ENCODE measurements around the gene PPARG. TPM values are rescaled to one million over a fixed set of nuclear protein-coding genes. Genes with fewer than 3 reads are reported as not detected.

Gene PPARG
- total and polyA plus RNA-seq, 2 of the 8 experiments (the other 6 are each of a cell fraction or from before 2014, with no cell fraction given), result 0.06 TPM; not detected in 1

DNA sequence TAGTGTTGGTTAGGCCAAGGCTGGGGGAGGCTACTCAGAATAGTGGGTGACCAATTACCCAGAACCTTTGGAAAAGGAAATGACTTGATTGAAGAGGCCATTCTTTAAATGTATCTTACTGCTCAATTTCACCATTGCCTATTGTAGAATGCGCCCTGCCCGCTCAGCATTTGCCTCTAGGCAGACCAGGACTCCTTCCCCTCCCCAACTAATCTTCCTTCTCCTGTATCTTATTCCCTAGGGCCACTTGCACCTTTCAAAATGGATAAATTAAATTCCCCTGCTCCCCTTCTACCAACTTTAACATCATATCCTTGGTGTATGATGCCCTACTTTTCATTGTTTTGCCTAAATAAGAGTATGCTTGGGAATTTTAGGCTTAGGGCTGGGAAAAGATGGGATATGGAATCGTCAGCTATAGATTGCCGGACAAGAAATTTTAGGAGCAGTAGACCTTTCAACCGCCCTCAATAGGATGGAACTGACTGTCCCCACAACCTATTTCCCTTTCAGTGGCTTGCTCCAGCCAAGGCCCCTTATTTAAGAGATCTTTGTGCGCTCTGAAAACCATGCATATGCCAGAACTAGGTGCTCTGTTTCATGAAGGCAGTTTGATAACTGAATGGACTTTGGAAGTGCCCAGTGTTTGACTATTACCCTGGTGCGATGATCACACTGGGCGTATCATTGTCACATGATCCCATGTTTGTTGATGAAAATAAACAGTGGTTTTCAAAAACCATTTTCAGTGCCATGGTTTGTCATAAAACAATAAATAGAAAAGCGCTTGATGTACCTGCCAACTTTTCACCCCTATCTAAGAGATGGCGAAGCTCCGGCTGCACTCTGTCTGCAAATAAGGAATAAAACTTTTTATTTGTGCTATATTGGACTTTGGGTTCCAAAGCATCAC is 121.1 kb downstream of the PPARG start:
- TF ChIP-seq GTF2F1 (IDR thresholded peaks at IDR 0.05; ENCODE audit: borderline replicate concordance, low read depth, low read length) (no peak), PHF8 (conservative IDR thresholded peaks at IDR 0.05; ENCODE audit: low read depth, low read length) (no peak), RXRA (IDR thresholded peaks at IDR 0.05; ENCODE audit: insufficient read depth, low read depth, low read length) (no peak), POU5F1 (IDR thresholded peaks at IDR 0.05; ENCODE audit: low read depth, low read length) (no peak), YY1 (IDR thresholded peaks at IDR 0.05; ENCODE audit: low read depth, low read length) (no peak), EZH2 (IDR thresholded peaks at IDR 0.05; ENCODE audit: low read depth, low read length, severe bottlenecking) (no peak), CBX8 (IDR thresholded peaks at IDR 0.05; ENCODE audit: borderline replicate concordance, low read depth, low read length) (no peak), KDM1A (IDR thresholded peaks at IDR 0.05; ENCODE audit: borderline replicate concordance, low read length) (no peak)
- H3K9ac ChIP-seq (replicated peaks in 1 of 4; ENCODE audit: extremely low read depth in 1 of 4, low read depth in 3 of 4, low read length in 3 of 4), result no peak overlapping the region
- H2BK15ac ChIP-seq (ENCODE audit: low read length), result no peak overlapping the region
- H2BK12ac ChIP-seq (ENCODE audit: low read depth, low read length), result no peak overlapping the region
- H3K18ac ChIP-seq (ENCODE audit: extremely low read depth, low read length), result no peak overlapping the region
- H3K79me1 ChIP-seq (ENCODE audit: low read depth, low read length), result no peaks in the 10 kb centered on the region
- ChIA-PET CTCF (ENCODE audit: partially characterized antibody) (no interaction called here), POLR2A (ENCODE audit: partially characterized antibody) (no interaction called here)
- H2BK5ac ChIP-seq (ENCODE audit: low read depth, low read length), result no peak overlapping the region
- no peak overlapping the region for H3K27ac ChIP-seq (ENCODE audit: low read depth, low read length)
- no peak overlapping the region for H3K14ac ChIP-seq (ENCODE audit: insufficient read length)
- H4K8ac ChIP-seq (ENCODE audit: extremely low read depth, insufficient read depth, low read length), result no peak overlapping the region
- H3K23me2 ChIP-seq (ENCODE audit: low read depth, low read length), result no peaks in the 10 kb centered on the region
- H3K23ac ChIP-seq (ENCODE audit: insufficient read length), result no peak overlapping the region
- no peak overlapping the region for H3K4me2 ChIP-seq (ENCODE audit: insufficient read depth in 1 of 2, low read depth in 2 of 2, low read length in 2 of 2)
- no peak overlapping the region for H3K56ac ChIP-seq (replicated peaks; ENCODE audit: insufficient read length, low read depth, low read length)
- no peaks in the 10 kb centered on the region for H3K4me1 ChIP-seq (replicated peaks in 1 of 4; ENCODE audit: control insufficient read depth in 3 of 4, insufficient read depth in 4 of 4, low read length in 3 of 4)
- DNase-seq (ENCODE audit: low read depth in 1 of 2, low spot score in 2 of 2) (no peak), FAIRE-seq (no peak)
- no peak overlapping the region for H2BK20ac ChIP-seq (ENCODE audit: low read length)
- H3K4ac ChIP-seq (replicated peaks; ENCODE audit: insufficient read length, low read depth, low read length), result no peak overlapping the region
- H4K20me1 ChIP-seq (replicated peaks in 1 of 2; ENCODE audit: control insufficient read depth in 1 of 2, insufficient read depth in 2 of 2, low read length in 2 of 2), result no peaks in the 10 kb centered on the region
- no peaks in the 10 kb centered on the region for H3K36me3 ChIP-seq (ENCODE audit: control insufficient read depth in 2 of 4, insufficient read depth in 4 of 4, low read length in 3 of 4)
- no peak overlapping the region for H2AFZ ChIP-seq (ENCODE audit: low read length)
- H3K27me3 ChIP-seq (replicated peaks in 1 of 4; ENCODE audit: control insufficient read depth in 3 of 4, extremely low read depth in 1 of 4, insufficient read depth in 3 of 4, low read length in 3 of 4), result no peaks in the 10 kb centered on the region
- H4K5ac ChIP-seq (ENCODE audit: insufficient read length, low read depth, low read length), result no peak overlapping the region
- no peaks in the 10 kb centered on the region for H3K79me2 ChIP-seq (ENCODE audit: control insufficient read depth in 1 of 2, insufficient read depth in 2 of 2, low read length in 2 of 2)
- H3K9me3 ChIP-seq (ENCODE audit: insufficient read depth in 2 of 2, low read depth in 1 of 2, low read length in 1 of 2), result no peaks in the 10 kb centered on the region
- no peak overlapping the region for H3K4me3 ChIP-seq (ENCODE audit: extremely low read depth in 1 of 4, insufficient read depth in 2 of 4, low read depth in 3 of 4, low read length in 4 of 4)
- no peak overlapping the region for H4K91ac ChIP-seq (replicated peaks; ENCODE audit: insufficient read length, low read length)
- H2BK120ac ChIP-seq (replicated peaks; ENCODE audit: low read depth, low read length), result no peak overlapping the region
- no peak overlapping the region for H2AK5ac ChIP-seq (ENCODE audit: low read depth, low read length)
- WGBS, 2 experiments (ENCODE audit: extremely low coverage in 1 of 2, insufficient coverage in 1 of 2, insufficient read length in 1 of 2, insufficient replicate concordance in 2 of 2, low coverage in 1 of 2, low lambda C conversion rate in 2 of 2, missing lambda C conversion rate in 1 of 2), result 89% methylated on average over 11 of the region's 11 CpGs; no CpG with 5 or more reads in 1 of the 2 experiments
